HepG2 (cell line): Measurements from ENCODE around the gene SIDT1. TPM values are rescaled to one million over a fixed set of nuclear protein-coding genes. Genes with fewer than 3 reads are reported as not detected.
A peak's percentile ranks its signal among the peaks of the same experiment; 100 is the strongest.

Experiments
- ATAC-seq: fragments of 200-7000 bp; cut with Tn5 transposase; 3 replicates; pipeline ENCODE4 v1.9.1; 2020; ENCODE audit warnings: mild to moderate bottlenecking, moderate library complexity
- BruUV-seq: library from RNA; stranded (reverse); fragments of 400-500 nt; replicated peaks from 2 replicates; lab custom pipeline; 2021; lab: Mats Ljungman, UMichigan
- CTCF ChIA-PET: fragments of 300-600 bp; formaldehyde crosslinking; extraction: SDS; loops from one replicate; lab custom pipeline; 2021; ENCODE audit warnings: low total read pairs, inconsistent platforms, low intra/inter-chr PET ratio; lab: Yijun Ruan, JAX
- POLR2A ChIA-PET: fragments of 350-600 bp; sonication (Branson Sonifier 250); formaldehyde crosslinking; loops from one replicate; lab custom pipeline; 2020; ENCODE audit warnings: antibody characterized with exemption, inconsistent platforms; lab: Yijun Ruan, JAX
- DNase-seq: peaks from one replicate; pipeline ENCODE4 v3.0.0-alpha.2; 2015; ENCODE audit warnings: low spot score
- FAIRE-seq: peaks from 3 replicates; lab custom pipeline; 2011; peaks lifted over from hg19 to GRCh38; lab: Jason Lieb, UNC
- H2AFZ ChIP-seq: one replicate; pipeline ENCODE4 v1.6.1; 2011; ENCODE audit warnings: low read length, inconsistent platforms
- H3K27ac ChIP-seq: fragments of 300-600 bp; 3 replicates; pipeline ENCODE4 v1.8.0; 2011; ENCODE audit warnings: mixed run types, mild to moderate bottlenecking, mixed read lengths, low read length, inconsistent platforms; ENCODE audit not compliant: insufficient read depth; ENCODE audit errors: extremely low read length
- H3K27me3 ChIP-seq, 2 experiments: fragments of 200-600 bp in 1 of 2; 2 replicates in 1 of 2; 3 replicates in 1 of 2; pipeline versions ENCODE4 v1.6.0 to v1.8.0; 2011; ENCODE audit warnings: low read length in 2 of 2, mild to moderate bottlenecking in 2 of 2, moderate library complexity in 2 of 2, inconsistent platforms in 1 of 2; ENCODE audit not compliant: insufficient read depth in 2 of 2, control insufficient read depth in 1 of 2
- H3K36me3 ChIP-seq, 2 experiments: fragments of 200-600 bp in 1 of 2; replicated peaks in 1 of 2; 2 replicates in 1 of 2; 3 replicates in 1 of 2; pipeline versions ENCODE4 v1.5.1 to v1.8.0; 2011; ENCODE audit warnings: low read length in 2 of 2, inconsistent platforms in 1 of 2; ENCODE audit not compliant: insufficient read depth in 2 of 2, control insufficient read depth in 1 of 2
- H3K4me1 ChIP-seq: 2 replicates; pipeline ENCODE4 v1.5.1; 2012; ENCODE audit warnings: low read length, inconsistent platforms; ENCODE audit not compliant: insufficient read depth
- H3K4me2 ChIP-seq: 2 replicates; pipeline ENCODE4 v1.6.0; 2011; ENCODE audit warnings: low read depth, low read length, inconsistent platforms
- H3K4me3 ChIP-seq, 3 experiments: fragments of 200-600 bp in 1 of 3; sonication (generic), shearing (Covaris generic) in 1 of 3; replicated peaks in 1 of 3; 2 replicates each; pipeline ENCODE4 v1.5.1; 2011 to 2016; ENCODE audit warnings: low read length in 3 of 3, inconsistent platforms in 2 of 3, low read depth in 2 of 3, mild to moderate bottlenecking in 2 of 3, control low read depth in 1 of 3, mixed read lengths in 1 of 3; ENCODE audit not compliant: insufficient read depth in 1 of 3
- H3K79me2 ChIP-seq: one replicate; pipeline ENCODE4 v1.6.1; 2011; ENCODE audit warnings: low read length, inconsistent platforms; ENCODE audit not compliant: insufficient read depth
- H3K9ac ChIP-seq: 2 replicates; pipeline ENCODE4 v1.6.0; 2011; ENCODE audit warnings: mild to moderate bottlenecking, low read depth, low read length, inconsistent platforms; ENCODE audit not compliant: insufficient read depth
- H3K9me3 ChIP-seq: 2 replicates; pipeline ENCODE4 v1.5.1; 2012; ENCODE audit warnings: mild to moderate bottlenecking, low read length
- H4K20me1 ChIP-seq: 2 replicates; pipeline ENCODE4 v1.6.0; 2011; ENCODE audit warnings: inconsistent platforms, mild to moderate bottlenecking, low read length, moderate library complexity; ENCODE audit not compliant: insufficient read depth
- NR3C1 ChIP-seq: sonication (generic); formaldehyde crosslinking; IDR thresholded peaks from 2 replicates; pipeline ENCODE4 v1.4.0; 2020; ENCODE audit warnings: missing genetic modification reagents
- STAG1 ChIP-seq: sonication (generic); formaldehyde crosslinking; IDR thresholded peaks from 2 replicates; pipeline ENCODE4 v1.4.0; 2020; ENCODE audit warnings: missing genetic modification reagents
- WGBS: methylation state at CpG from one replicate; pipeline ENCODE4 v1.1.6; 2017; ENCODE audit warnings: low lambda C conversion rate; 5-methylcytosine and 5-hydroxymethylcytosine counted together
- in situ Hi-C: cut with HindIII; loops from 2 replicates; pipeline ENCODE4 v1.10.0; 2017; ENCODE audit warnings: low pct_unique_long_range_greater_than_20kb; ENCODE audit not compliant: extremely low pct_ligation_motif_present
- intact Hi-C: fragments of 100-400 bp; cut with micrococcal nuclease; formaldehyde crosslinking; loops from one replicate; pipeline ENCODE4 v1.10.0; 2022; ENCODE audit not compliant: unreplicated experiment
- polyA plus RNA-seq, 8 experiments: library from polyadenylated mRNA; depleted of rRNA in 3 of 8; stranded (reverse) in 7 of 8; unstranded in 1 of 8; fragments of >200 nt; fragmentation: Illumina TruSeq in 4 of 8; extraction: Trizol in 4 of 8; gene quantifications; 2 replicates each; pipeline versions ENCODE4 v1.2.1 to v1.2.3, GENCODE V29; 2011 to 2016; ENCODE audit warnings: low read depth in 4 of 8, missing spikeins in 1 of 8, mixed read lengths in 1 of 8; ENCODE audit not compliant: insufficient read depth in 1 of 8
- total RNA-seq, 5 experiments: library from RNA; depleted of rRNA; stranded (reverse); fragments of >200 nt; fragmentation: Illumina TruSeq; extraction: Trizol; gene quantifications; 2 replicates each; pipeline ENCODE4 v1.2.3, GENCODE V29; 2016; ENCODE audit warnings: low read depth in 1 of 5
- TF ChIP-seq, protein P1 (sequence below): sonication (generic); formaldehyde crosslinking; IDR thresholded peaks from 2 replicates; pipeline ENCODE4 v1.4.0; 2020; ENCODE audit warnings: mild to moderate bottlenecking, missing genetic modification reagents, borderline replicate concordance

SIDT1 gene
- total and polyA plus RNA-seq, 2 of the 13 experiments (the other 11 are each of a cell fraction or from before 2014, with no cell fraction given): 0.07 TPM

DNA sequence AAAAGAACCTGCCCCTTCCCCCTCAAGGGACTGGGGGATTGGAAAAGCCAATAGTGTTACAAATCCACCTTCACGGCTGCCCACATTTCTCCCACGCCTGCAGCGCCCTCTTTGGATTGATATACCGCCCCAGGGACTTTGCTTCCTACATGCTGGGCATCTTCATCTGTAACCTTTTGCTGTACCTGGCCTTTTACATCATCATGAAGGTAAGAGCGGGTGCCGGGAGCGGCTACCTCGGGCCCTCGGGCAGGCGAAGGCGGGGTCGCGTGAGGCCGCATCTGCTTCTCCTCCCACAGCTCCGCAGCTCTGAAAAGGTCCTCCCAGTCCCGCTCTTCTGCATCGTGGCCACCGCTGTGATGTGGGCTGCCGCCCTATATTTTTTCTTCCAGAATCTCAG is 91.0 kb downstream of the SIDT1 start:
- POLR2A ChIA-PET: no interaction called here
- no peak overlapping the region for H2AFZ ChIP-seq
- no peak overlapping the region for H3K4me3 ChIP-seq
- H4K20me1 ChIP-seq: no peaks in the 10 kb centered on the region
- intact Hi-C loops: loop anchor here (10.0 kb wide), 1 partner anchor 489 kb away; no protein-coding TSS in a partner anchor
- H3K27me3 ChIP-seq: 0 out of 5 replicates have a peak, but pooled peaks cover 0 to 3% of the 10 kb centered on the region in 2 experiments
- 30% methylated on average over 15 of the region's 19 CpGs for WGBS
- no peaks in the 10 kb centered on the region for H3K36me3 ChIP-seq
- TF ChIP-seq NR3C1 (CRISPR knock-in tag) (no peak), STAG1 (CRISPR knock-in tag) (0 out of 2 replicates have a peak, but pooled peaks have one; percentile 36)
- TF ChIP-seq, protein P1, sequence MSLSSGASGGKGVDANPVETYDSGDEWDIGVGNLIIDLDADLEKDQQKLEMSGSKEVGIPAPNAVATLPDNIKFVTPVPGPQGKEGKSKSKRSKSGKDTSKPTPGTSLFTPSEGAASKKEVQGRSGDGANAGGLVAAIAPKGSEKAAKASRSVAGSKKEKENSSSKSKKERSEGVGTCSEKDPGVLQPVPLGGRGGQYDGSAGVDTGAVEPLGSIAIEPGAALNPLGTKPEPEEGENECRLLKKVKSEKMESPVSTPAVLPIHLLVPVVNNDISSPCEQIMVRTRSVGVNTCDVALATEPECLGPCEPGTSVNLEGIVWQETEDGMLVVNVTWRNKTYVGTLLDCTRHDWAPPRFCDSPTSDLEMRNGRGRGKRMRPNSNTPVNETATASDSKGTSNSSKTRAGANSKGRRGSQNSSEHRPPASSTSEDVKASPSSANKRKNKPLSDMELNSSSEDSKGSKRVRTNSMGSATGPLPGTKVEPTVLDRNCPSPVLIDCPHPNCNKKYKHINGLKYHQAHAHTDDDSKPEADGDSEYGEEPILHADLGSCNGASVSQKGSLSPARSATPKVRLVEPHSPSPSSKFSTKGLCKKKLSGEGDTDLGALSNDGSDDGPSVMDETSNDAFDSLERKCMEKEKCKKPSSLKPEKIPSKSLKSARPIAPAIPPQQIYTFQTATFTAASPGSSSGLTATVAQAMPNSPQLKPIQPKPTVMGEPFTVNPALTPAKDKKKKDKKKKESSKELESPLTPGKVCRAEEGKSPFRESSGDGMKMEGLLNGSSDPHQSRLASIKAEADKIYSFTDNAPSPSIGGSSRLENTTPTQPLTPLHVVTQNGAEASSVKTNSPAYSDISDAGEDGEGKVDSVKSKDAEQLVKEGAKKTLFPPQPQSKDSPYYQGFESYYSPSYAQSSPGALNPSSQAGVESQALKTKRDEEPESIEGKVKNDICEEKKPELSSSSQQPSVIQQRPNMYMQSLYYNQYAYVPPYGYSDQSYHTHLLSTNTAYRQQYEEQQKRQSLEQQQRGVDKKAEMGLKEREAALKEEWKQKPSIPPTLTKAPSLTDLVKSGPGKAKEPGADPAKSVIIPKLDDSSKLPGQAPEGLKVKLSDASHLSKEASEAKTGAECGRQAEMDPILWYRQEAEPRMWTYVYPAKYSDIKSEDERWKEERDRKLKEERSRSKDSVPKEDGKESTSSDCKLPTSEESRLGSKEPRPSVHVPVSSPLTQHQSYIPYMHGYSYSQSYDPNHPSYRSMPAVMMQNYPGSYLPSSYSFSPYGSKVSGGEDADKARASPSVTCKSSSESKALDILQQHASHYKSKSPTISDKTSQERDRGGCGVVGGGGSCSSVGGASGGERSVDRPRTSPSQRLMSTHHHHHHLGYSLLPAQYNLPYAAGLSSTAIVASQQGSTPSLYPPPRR: no peak
- ATAC-seq: no peak
- DNase-seq: no peak
- no peak overlapping the region for H3K4me2 ChIP-seq
- peaks cover 18% of the 10 kb centered on the region for H3K4me1 ChIP-seq
- H3K9ac ChIP-seq: no peak overlapping the region
- no peaks in the 10 kb centered on the region for H3K9me3 ChIP-seq
- no peak for FAIRE-seq
- H3K79me2 ChIP-seq: no peaks in the 10 kb centered on the region
- BruUV-seq: no TSS peak
- in situ Hi-C loops: loop anchor here (10.0 kb wide), 1 partner anchor 129 kb away; no protein-coding TSS in a partner anchor
- no peak overlapping the region for H3K27ac ChIP-seq
- CTCF ChIA-PET: no interaction called here
